ENCODE results near the gene PPIP5K1. TPM values are rescaled to one million over a fixed set of nuclear protein-coding genes. Genes with fewer than 3 reads are reported as not detected.
A peak's percentile ranks its signal among the peaks of the same experiment; 100 is the strongest.

The PPIP5K1 gene
- total RNA-seq, 2 experiments from 2014 or later: 48.5 to 55.9 TPM

DNA sequence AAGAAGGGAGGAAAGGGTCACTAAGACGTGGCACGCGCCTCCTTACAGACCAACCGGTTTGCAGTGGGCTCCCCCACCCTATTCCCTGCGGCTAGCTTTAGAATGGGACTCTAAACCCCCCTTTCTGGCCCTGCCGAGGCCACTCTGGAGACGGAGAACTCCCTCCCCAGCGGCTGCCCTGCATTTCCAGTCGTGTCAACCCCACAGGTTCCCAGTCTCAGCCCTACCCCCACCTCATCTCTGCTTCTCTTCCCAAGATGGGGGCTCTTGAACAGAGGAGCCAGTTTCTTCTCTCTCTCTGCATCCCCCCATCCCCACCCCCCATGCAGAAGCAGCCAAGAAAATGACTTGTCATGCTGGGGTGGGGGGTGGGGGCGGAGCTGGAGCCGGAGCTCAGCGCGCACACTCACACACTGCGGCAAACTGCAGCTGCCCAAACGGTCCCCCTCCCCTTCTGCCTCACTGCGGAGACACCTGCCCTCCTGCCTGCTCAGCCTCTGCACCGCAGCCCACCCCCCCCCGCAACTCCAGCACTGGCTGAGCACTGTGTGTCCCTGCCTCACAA, 71.7 kb downstream of the PPIP5K1 start:
- peak; percentile 27 for DNase-seq
- POLR2A ChIA-PET: no interaction called here
- ATAC-seq: peak; percentile 62
- TF ChIP-seq, protein P1, sequence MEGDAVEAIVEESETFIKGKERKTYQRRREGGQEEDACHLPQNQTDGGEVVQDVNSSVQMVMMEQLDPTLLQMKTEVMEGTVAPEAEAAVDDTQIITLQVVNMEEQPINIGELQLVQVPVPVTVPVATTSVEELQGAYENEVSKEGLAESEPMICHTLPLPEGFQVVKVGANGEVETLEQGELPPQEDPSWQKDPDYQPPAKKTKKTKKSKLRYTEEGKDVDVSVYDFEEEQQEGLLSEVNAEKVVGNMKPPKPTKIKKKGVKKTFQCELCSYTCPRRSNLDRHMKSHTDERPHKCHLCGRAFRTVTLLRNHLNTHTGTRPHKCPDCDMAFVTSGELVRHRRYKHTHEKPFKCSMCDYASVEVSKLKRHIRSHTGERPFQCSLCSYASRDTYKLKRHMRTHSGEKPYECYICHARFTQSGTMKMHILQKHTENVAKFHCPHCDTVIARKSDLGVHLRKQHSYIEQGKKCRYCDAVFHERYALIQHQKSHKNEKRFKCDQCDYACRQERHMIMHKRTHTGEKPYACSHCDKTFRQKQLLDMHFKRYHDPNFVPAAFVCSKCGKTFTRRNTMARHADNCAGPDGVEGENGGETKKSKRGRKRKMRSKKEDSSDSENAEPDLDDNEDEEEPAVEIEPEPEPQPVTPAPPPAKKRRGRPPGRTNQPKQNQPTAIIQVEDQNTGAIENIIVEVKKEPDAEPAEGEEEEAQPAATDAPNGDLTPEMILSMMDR (IDR thresholded peaks at IDR 0.05): no peak
- H3K4me3 Mint-ChIP-seq: peak overlapping the region; percentile 56
- CTCF ChIA-PET: interaction anchor here (1.9 kb wide), 1 partner anchor 77 kb away, joined by 4 read pairs; no protein-coding TSS in a partner anchor
- H3K27ac Mint-ChIP-seq: no peak overlapping the region
- H3K9me3 Mint-ChIP-seq: no peaks in the 10 kb centered on the region
- intact Hi-C loops (cut with micrococcal nuclease): no loop called here
- peaks cover 33% of the 10 kb centered on the region for H3K4me1 Mint-ChIP-seq (ENCODE audit: low read depth)
- no peaks in the 10 kb centered on the region for H3K36me3 Mint-ChIP-seq (ENCODE audit: low read depth)
- peaks cover 15% of the 10 kb centered on the region for H3K27me3 Mint-ChIP-seq

GRCh38 chr15:43517354-43518196, 72.4 kb downstream of the PPIP5K1 start, which contains the start of gene MAP1A:
TSS of gene MAP1A (plus strand) at chr15:43517608. CDS start at chr15:43521474, 3,866 bp downstream.
- Mint-ChIP-seq H3K36me3 (ENCODE audit: low read depth) (no peaks in the 10 kb centered on the region), H3K4me3 (peak within 1 kb of the TSS; percentile 56), H3K27me3 (peaks cover 18% of the 10 kb centered on the region), H3K4me1 (ENCODE audit: low read depth) (peaks cover 33% of the 10 kb centered on the region), H3K9me3 (no peaks in the 10 kb centered on the region), H3K27ac (no peak within 1 kb of the TSS)
- ChIA-PET POLR2A (interaction anchor here (1.1 to 1.3 kb wide), 2 partner anchors 10 to 15 kb away, joined by 3 read pairs; no protein-coding TSS in a partner anchor), CTCF (interaction anchor here (1.0 to 1.9 kb wide), 3 partner anchors 11 to 101 kb away, joined by 3 to 4 read pairs (median 3); no protein-coding TSS in a partner anchor)
- TF ChIP-seq, protein P1 (IDR thresholded peaks at IDR 0.05): no peak
- intact Hi-C loops (cut with micrococcal nuclease): no loop called here
- ATAC-seq (peak; percentile 31), DNase-seq (peak; percentile 17)

- no peak overlapping the region for H3K27ac Mint-ChIP-seq
- DNase-seq (no peak), ATAC-seq (no peak)
- H3K9me3 Mint-ChIP-seq: no peaks in the 10 kb centered on the region
- no peaks in the 10 kb centered on the region for H3K36me3 Mint-ChIP-seq (ENCODE audit: low read depth)
- ChIA-PET CTCF (interaction anchor here (1.0 to 1.9 kb wide), 4 partner anchors 11 to 100 kb away, joined by 3 to 5 read pairs (median 4); no protein-coding TSS in a partner anchor), POLR2A (interaction anchor here (1.1 to 1.3 kb wide), 2 partner anchors 10 to 14 kb away, joined by 3 read pairs; no protein-coding TSS in a partner anchor)
- peak overlapping the region; percentile 14 for H3K4me3 Mint-ChIP-seq
- peaks cover 20% of the 10 kb centered on the region for H3K27me3 Mint-ChIP-seq
- TF ChIP-seq, protein P1 (IDR thresholded peaks at IDR 0.05): no peak
- intact Hi-C loops (cut with micrococcal nuclease): no loop called here
- peaks cover 33% of the 10 kb centered on the region for H3K4me1 Mint-ChIP-seq (ENCODE audit: low read depth)
Observed at GRCh38 chr15:43516801-43517353, 73.1 kb downstream of the PPIP5K1 start.

DNA sequence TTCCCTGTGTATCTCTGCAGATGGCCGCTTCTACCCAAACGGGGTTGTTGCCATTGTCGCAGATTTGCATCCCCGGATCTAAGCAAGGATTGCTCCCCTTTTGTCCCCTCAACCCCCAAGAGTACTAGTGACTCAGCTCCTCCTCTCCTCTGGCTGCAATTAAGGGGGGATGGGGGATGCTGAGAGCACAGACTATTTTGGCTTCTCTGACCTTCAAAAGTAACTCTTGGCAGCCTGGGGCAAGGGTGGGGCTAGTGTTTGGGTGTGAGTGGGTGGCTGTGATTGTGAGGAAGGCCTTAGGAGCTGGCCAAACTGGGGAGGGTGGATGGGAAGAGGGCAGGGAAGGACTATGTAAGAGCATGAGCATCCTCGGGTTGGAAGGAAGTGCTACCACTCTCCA, 73.8 kb downstream of the PPIP5K1 start:
- H3K4me3 Mint-ChIP-seq: no peak overlapping the region
- H3K9me3 Mint-ChIP-seq: no peaks in the 10 kb centered on the region
- H3K36me3 Mint-ChIP-seq (ENCODE audit: low read depth): no peaks in the 10 kb centered on the region
- POLR2A ChIA-PET: interaction anchor here (1.1 to 1.3 kb wide), 3 partner anchors 10 to 13 kb away, joined by 3 read pairs; no protein-coding TSS in a partner anchor
- TF ChIP-seq, protein P1 (IDR thresholded peaks at IDR 0.05): no peak
- no peak for ATAC-seq
- intact Hi-C loops (cut with micrococcal nuclease): no loop called here
- no peak overlapping the region for H3K27ac Mint-ChIP-seq
- peaks cover 20% of the 10 kb centered on the region for H3K27me3 Mint-ChIP-seq
- no peak for DNase-seq
- peaks cover 39% of the 10 kb centered on the region for H3K4me1 Mint-ChIP-seq (ENCODE audit: low read depth)
- CTCF ChIA-PET: interaction anchor here (1.4 to 6.5 kb wide), 6 partner anchors 10 to 99 kb away, joined by 3 to 66 read pairs (median 8); no protein-coding TSS in a partner anchor
